Hematopoietic multipotent progenitor cell treated with erythropoietin and hydrocortisone succinate and interleukin-3 and kit ligand, for 8 days (in vitro differentiated cells): ENCODE data around the gene POTEI.
"Not testable (repeated sequence)": the region's sequence is repeated elsewhere in the genome, so short reads cannot be mapped to it uniquely, and the experiment has no call there.

Source experiments
- DNase-seq: peaks from one replicate; pipeline ENCODE4 v3.0.0-alpha.2; 2015

POTEI gene

GRCh38 chr2:130454712-130455083 lies 54.4 kb downstream of the POTEI start:
- DNase-seq, result peak; percentile 1

GRCh38 chr2:130453955-130454711 lies 55.0 kb downstream of the POTEI start:
- DNase-seq, result not testable (repeated sequence)

GRCh38 chr2:130452897-130453296 lies 56.2 kb downstream of the POTEI start:
- not testable (repeated sequence) for DNase-seq

- DNase-seq, result not testable (repeated sequence)
Measured at GRCh38 chr2:130451823-130452222, 57.3 kb downstream of the POTEI start.

- not testable (repeated sequence) for DNase-seq
Measured at GRCh38 chr2:130451278-130451677, 57.9 kb downstream of the POTEI start.

GRCh38 chr2:130450366-130450765 lies 58.8 kb downstream of the POTEI start:
- DNase-seq, result not testable (repeated sequence)

GRCh38 chr2:130427631-130428030 lies 81.5 kb downstream of the POTEI start:
- peak; percentile 12 for DNase-seq

- not testable (repeated sequence) for DNase-seq
Measured at GRCh38 chr2:130418845-130419244, 90.3 kb downstream of the POTEI start.

- not testable (repeated sequence) for DNase-seq
Measured at GRCh38 chr2:130416693-130417092, 92.4 kb downstream of the POTEI start.
